HG02943 (cell line): Measurements from ENCODE around the gene SLC25A1.

Source experiments
- ATAC-seq: cut with Tn5 transposase; IDR thresholded peaks from one replicate; pipeline ENCODE4 v1.9.1; 2021; ENCODE audit warnings: mild to moderate bottlenecking, low read depth, moderate library complexity; ENCODE audit not compliant: unreplicated experiment

Gene SLC25A1

DNA sequence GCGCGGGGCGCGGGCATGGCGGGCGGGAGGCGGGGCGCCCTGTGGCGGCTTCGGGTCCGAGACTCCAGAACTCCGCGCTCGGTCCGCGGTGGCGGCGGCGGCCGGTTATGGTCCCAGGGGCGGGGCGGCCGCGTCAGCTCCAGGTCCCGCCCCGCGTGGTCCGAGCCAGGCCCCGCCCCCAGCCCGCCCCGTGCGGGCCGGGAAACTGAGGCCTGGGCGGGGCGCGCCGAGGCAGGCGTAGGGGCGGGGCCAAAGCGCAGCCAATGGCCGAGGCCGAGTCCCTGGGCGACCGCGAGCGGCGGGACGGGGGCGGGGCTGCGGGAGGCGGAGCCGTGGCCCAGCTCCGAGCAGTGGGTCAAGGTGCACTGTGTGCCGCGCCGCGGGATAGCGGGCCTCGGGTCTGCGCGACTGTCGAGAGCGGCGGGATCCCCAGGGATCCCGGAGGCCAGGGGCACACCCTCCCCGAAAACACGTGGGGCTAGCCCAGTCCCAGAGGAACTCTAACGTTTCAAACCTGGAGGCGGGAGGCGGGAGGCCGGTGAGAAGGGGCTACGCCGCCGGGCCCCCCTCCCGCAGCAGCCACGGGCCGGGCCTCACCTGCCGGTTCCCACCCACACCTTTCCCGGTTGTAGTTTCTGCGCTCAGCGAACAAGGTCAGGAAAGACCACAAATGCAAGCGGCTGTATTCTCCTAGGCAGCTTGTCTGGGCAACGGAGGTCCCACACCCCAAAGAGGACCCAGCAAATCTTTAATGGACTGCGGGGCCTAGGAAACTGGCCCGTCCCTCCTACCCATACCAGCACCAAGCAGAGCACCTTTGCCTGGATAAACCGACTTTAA, at the start of gene SLC25A1:
TSS of gene SLC25A1 (minus strand) at position 80 of the 840 bp plus-strand sequence. CDS start at position 17, 63 bp downstream.
- ATAC-seq, result peak; percentile 61

DNA sequence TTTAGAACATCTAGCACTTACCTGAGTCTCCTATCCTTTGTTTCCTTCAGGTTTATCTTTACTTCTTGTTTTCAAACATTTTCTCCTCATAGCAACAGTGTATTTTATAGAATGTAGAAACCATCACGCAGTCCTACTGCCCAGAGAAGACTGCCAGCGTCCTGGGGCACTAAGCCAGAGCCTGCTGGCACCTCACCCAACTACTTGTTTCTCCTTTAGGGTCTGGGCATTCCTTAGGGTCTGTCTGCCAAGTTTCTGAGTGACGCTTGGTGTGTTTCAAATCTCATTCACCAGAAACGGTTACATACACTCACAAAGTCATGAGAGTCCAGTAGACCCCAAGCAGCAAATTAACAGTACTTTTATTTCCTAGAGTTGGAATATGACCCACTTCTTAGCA, 49.6 kb upstream of the SLC25A1 start:
- ATAC-seq, result no peak

DNA sequence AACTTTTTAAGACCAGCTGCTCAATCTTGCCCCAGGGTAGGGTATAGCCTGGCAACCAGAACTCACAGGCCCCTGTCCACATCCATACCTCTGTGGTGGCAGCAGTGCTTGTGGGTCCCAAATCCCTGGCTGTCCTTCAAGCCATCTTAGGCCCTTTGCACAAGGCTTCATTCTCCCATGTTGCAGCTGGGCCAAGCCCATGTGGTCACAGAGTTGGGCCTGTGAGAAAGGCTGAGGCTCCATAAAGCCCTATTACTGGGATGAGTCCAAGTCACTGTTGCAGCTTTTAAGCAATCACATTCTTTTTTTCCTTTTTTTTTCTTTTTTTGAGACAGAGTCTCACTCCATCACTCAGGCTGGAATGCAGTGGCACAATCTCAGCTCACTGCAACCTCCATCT, 47.9 kb upstream of the SLC25A1 start:
- no peak for ATAC-seq

DNA sequence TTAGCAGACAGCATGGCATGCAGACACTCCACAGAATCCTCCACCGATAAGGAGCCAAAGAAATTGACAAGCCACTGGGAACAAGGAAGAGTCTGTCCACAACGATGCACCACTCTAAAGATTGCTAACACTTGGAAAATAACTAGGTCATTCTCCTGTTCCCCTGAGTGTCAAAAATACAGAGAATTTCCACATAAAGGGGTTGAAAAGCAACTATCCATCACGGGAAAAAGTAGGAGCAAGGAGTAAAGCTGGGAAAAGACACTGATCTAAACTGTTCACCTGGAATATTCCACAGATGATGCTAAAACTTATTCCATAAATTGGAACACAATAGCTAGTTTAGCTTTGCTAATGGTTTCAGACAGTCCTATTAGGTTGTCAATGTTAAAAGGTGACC, 47.0 kb upstream of the SLC25A1 start:
- ATAC-seq, result no peak

DNA sequence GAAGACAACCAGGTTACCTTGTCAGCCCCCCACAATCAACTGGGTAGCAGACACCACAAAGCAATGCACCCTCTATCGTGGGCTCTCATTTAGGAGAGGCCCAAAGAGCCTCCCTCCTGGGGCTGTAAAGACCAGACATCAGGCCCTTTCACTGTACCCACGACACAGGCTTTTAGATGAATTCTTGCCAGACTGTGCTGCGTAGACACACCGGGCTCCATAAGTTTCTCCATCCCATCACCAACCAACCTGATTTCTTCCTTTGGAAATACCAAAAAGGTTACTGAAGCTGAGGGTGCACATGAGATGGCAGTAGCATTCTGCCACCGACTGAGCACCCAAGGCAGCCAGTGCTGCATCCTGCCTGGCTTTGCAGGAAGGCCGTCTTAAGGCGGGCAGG, 46.4 kb upstream of the SLC25A1 start:
- no peak for ATAC-seq

- ATAC-seq, result no peak
Measured at GRCh38 chr22:19224557-19224956, 46.0 kb upstream of the SLC25A1 start.

GRCh38 chr22:19223617-19224016, 45.1 kb upstream of the SLC25A1 start:
- ATAC-seq, result no peak

GRCh38 chr22:19223110-19223509, 44.6 kb upstream of the SLC25A1 start:
- ATAC-seq, result no peak

- no peak for ATAC-seq
Measured at GRCh38 chr22:19222242-19223005, 43.9 kb upstream of the SLC25A1 start.

GRCh38 chr22:19220867-19221266, 42.3 kb upstream of the SLC25A1 start:
- no peak for ATAC-seq

DNA sequence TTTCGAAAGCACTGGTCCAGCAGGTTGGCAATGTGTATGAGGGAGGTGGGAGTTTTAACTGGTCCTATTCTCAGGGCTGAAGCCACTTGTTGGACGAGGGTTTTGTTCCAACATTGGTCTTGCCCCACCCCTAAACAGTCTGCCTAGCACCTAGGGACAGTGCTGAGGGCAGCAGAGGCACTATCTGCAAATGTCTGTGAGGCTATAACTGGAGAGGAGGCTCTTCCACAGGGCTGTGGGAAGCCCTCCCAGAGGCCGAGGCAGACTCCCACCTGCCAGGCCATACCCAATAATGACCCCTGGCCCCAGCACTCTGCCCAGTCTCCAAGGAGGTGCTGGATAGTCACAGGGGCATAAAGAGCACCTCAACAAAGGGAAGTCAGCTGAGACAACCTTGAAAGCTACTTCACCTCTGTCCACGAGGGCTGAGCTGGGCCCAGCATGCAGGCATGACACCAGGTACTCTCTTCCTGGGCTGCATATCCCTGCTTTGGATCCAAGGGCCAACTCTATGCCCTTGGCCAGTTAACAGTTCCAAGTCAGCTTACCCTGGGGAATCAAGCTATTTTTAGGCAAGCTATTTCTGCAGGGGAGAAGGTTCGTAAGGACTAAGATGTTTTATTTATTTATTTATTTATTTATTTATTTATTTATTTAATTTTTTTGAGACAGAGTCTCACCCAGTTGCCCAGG, 40.2 kb upstream of the SLC25A1 start:
- no peak for ATAC-seq

DNA sequence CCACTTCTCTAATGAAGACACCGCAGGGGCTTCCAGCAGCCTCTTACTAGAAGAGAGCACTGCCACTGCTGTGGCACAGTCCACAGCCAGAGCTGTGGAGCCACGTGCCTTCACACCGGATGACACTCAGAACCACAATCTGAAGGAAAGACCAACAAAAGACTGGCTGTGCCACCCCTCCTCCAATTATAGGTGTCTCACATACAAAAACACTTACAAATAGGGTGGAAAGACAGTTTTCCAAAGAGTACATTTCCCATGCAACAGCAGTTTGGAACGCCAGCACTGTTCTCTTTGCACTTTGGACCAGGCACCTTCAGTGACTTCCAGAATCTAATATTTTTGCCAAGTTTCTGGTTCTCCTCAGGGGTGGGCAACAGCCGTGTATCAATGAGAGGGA, 38.0 kb upstream of the SLC25A1 start:
- ATAC-seq, result no peak

- ATAC-seq, result no peak
Measured at GRCh38 chr22:19215360-19215759, 36.8 kb upstream of the SLC25A1 start.

- no peak for ATAC-seq
Measured at GRCh38 chr22:19214078-19214473, 35.5 kb upstream of the SLC25A1 start.

GRCh38 chr22:19213442-19214077, 35.0 kb upstream of the SLC25A1 start:
- ATAC-seq, result no peak

DNA sequence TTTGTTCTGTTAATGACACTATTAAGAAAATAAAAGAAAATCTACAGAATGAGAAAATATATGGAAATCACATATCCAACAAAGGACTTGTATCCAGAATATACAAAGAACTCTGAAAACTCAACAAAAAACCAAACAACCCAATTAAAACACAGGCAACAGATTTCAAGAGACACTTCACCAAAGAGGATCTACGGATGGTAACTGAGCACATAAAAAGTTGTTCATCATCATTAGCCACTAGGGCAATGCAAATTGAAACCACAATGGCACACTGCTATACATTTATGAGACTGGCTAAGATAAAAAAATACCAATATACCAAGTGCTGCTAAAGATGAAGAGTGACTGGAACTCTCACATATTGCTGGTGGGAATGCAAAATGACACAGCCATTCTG, 34.5 kb upstream of the SLC25A1 start:
- ATAC-seq, result no peak

GRCh38 chr22:19212302-19212870, 33.9 kb upstream of the SLC25A1 start:
- ATAC-seq, result no peak

GRCh38 chr22:19210188-19210587, 31.7 kb upstream of the SLC25A1 start:
- ATAC-seq, result no peak

DNA sequence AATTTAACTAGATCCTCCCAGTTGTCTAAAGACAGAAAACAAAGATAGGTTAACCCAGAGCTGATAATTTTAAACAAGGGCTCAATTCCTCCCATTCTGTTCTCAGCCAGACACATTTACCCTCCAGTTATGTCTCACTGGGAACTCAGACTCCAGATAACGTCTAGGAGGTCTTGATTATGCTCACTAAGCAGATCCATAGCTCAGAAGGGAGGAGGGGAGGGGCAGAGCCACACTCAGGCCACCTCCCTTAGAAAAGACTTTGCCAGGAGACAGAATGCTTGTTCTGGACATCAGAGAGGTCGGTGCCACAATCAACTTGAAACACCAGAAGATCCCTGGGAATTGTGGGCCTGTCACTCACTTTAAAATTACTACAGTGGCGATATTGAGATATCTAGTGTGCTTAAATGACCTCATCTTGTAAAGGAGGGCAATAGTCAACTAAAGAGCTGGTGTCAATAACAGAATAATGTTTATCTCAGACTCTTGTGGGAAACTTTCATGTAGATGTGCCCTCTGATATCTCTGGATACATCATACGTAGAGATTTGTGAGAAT, 29.8 kb upstream of the SLC25A1 start:
- ATAC-seq, result no peak

GRCh38 chr22:19207884-19208283, 29.3 kb upstream of the SLC25A1 start:
- ATAC-seq, result no peak
